ENCODE data around the gene USP17L24.
"Not testable (repeated sequence)": the region's sequence is repeated elsewhere in the genome, so short reads cannot be mapped to it uniquely, and the experiment has no call there.

The USP17L24 gene

DNA sequence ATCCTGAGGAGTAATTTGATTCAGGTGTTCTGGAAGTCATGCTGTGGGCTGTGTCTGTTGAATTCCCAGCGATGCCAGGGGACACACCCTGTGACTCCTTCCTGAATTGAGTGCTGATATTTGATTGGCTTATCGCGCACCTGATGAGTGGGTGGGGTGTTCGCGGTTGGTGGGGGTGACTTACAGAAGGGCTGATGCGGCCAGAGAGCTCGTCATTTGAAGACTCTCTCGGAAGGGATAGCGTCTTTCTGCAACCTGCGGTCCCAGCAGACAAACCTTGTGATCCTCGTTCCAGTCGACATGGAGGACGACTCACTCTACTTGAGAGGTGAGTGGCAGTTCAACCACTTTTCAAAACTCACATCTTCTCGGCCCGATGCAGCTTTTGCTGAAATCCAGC lies at the start of gene USP17L24:
USP17L24 (plus strand) TSS at position 301 of the 400 bp plus-strand sequence; CDS start at position 301, 0 bp downstream.
- DNase-seq, result not testable (repeated sequence)

DNA sequence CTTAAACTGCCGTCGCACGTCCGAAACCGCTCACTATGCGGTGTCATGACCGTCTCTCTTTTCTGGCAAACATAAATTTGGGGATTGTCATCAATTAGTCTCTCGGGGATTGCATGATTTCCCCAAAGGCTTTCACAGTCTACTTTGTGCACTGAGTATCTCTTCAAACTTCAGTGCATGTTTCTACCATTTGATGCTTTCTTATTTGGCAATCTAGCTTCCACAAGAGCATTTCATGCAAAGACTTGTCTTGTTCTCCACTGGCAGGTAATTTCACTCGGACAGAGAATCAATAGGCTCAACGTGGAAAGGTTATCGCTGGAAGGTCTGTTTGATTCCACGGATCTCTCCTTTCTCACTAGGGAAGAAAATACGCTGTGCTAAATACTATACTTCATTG lies 774 bp upstream of the USP17L24 start:
- DNase-seq, result not testable (repeated sequence)

- DNase-seq, result not testable (repeated sequence)
Measured at GRCh38 chr4:9329611-9330010, 4.6 kb downstream of the USP17L24 start, which contains the start of gene USP17L25. Gene USP17L25, plus strand, starts transcription at chr4:9329911. Its CDS starts 0 bp downstream, at chr4:9329911.

DNA sequence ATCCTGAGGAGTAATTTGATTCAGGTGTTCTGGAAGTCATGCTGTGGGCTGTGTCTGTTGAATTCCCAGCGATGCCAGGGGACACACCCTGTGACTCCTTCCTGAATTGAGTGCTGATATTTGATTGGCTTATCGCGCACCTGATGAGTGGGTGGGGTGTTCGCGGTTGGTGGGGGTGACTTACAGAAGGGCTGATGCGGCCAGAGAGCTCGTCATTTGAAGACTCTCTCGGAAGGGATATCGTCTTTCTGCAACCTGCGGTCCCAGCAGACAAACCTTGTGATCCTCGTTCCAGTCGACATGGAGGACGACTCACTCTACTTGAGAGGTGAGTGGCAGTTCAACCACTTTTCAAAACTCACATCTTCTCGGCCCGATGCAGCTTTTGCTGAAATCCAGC lies 9.4 kb downstream of the USP17L24 start, which contains the start of gene USP17L26:
USP17L26 (plus strand) TSS at position 301 of the 400 bp plus-strand sequence; CDS start at position 301, 0 bp downstream.
- DNase-seq, result not testable (repeated sequence)

- not testable (repeated sequence) for DNase-seq
Measured at GRCh38 chr4:9339103-9339502, 14.1 kb downstream of the USP17L24 start, which contains the start of gene USP17L5. Gene USP17L5, plus strand, starts transcription at chr4:9339403. Its CDS starts 0 bp downstream, at chr4:9339403.

DNA sequence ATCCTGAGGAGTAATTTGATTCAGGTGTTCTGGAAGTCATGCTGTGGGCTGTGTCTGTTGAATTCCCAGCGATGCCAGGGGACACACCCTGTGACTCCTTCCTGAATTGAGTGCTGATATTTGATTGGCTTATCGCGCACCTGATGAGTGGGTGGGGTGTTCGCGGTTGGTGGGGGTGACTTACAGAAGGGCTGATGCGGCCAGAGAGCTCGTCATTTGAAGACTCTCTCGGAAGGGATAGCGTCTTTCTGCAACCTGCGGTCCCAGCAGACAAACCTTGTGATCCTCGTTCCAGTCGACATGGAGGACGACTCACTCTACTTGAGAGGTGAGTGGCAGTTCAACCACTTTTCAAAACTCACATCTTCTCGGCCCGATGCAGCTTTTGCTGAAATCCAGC lies 18.9 kb downstream of the USP17L24 start, which contains the start of gene USP17L27:
USP17L27 (plus strand) TSS at position 301 of the 400 bp plus-strand sequence; CDS start at position 301, 0 bp downstream.
- DNase-seq, result not testable (repeated sequence)

- not testable (repeated sequence) for DNase-seq
Measured at GRCh38 chr4:9348593-9348992, 23.6 kb downstream of the USP17L24 start, which contains the start of gene USP17L28. Gene USP17L28, plus strand, starts transcription at chr4:9348893. Its CDS starts 0 bp downstream, at chr4:9348893.

GRCh38 chr4:9350866-9351265 lies 25.9 kb downstream of the USP17L24 start:
- not testable (repeated sequence) for DNase-seq

DNA sequence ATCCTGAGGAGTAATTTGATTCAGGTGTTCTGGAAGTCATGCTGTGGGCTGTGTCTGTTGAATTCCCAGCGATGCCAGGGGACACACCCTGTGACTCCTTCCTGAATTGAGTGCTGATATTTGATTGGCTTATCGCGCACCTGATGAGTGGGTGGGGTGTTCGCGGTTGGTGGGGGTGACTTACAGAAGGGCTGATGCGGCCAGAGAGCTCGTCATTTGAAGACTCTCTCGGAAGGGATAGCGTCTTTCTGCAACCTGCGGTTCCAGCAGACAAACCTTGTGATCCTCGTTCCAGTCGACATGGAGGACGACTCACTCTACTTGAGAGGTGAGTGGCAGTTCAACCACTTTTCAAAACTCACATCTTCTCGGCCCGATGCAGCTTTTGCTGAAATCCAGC lies 28.4 kb downstream of the USP17L24 start, which contains the start of gene USP17L29:
USP17L29 (plus strand) TSS at position 301 of the 400 bp plus-strand sequence; CDS start at position 301, 0 bp downstream.
- DNase-seq, result not testable (repeated sequence)

GRCh38 chr4:9362829-9363228 lies 37.9 kb downstream of the USP17L24 start, which contains the start of gene USP17L30:
Gene USP17L30, plus strand, starts transcription at chr4:9363129. Its CDS starts 0 bp downstream, at chr4:9363129.
- not testable (repeated sequence) for DNase-seq

All from NCI-H524 (cell line).